K562 (cell line): ENCODE results near the gene SOX6. TPM values are rescaled to one million over a fixed set of nuclear protein-coding genes. Genes with fewer than 3 reads are reported as not detected.

ENCODE experiments used
- BCL6 ChIP-seq: fragments of 250-450 bp; sonication (Bioruptor Pico); IDR thresholded peaks from 2 replicates; pipeline ENCODE4 v1.4.0; 2020
- BCOR ChIP-seq: fragments of 450-650 bp; IDR thresholded peaks from 2 replicates; pipeline ENCODE4 v1.6.1; 2016
- BHLHE40 ChIP-seq: IDR thresholded peaks from 2 replicates; pipeline ENCODE4 v1.6.1; 2011; ENCODE audit warnings: low read length, improper control_type of control experiment
- CREB1 ChIP-seq, 2 experiments: sonication (generic) in 1 of 2; formaldehyde crosslinking in 1 of 2; IDR thresholded peaks; 2 replicates each; pipeline versions ENCODE4 v1.6.1 to v1.8.0; 2012 to 2022; ENCODE audit warnings: inconsistent platforms in 1 of 2, mild to moderate bottlenecking in 1 of 2, missing genetic modification reagents in 1 of 2, moderate library complexity in 1 of 2
- DNMT1 ChIP-seq: fragments of 450-650 bp; IDR thresholded peaks from 2 replicates; pipeline ENCODE4 v1.6.1; 2016; ENCODE audit warnings: antibody characterized with exemption, mild to moderate bottlenecking
- HDAC2 ChIP-seq: fragments of 450-650 bp; IDR thresholded peaks from 2 replicates; pipeline ENCODE4 v1.6.1; 2016; ENCODE audit warnings: mild to moderate bottlenecking
- ID3 ChIP-seq, 2 experiments: fragments of 250-450 bp in 1 of 2; fragments of 450-650 bp in 1 of 2; sonication (Bioruptor Pico) in 1 of 2; IDR thresholded peaks; 2 replicates each; pipeline versions ENCODE4 v1.6.1 to v1.8.0; 2016 to 2021; ENCODE audit warnings: mild to moderate bottlenecking in 2 of 2, moderate library complexity in 2 of 2, missing compliant biosample characterization in 1 of 2, missing genetic modification characterization in 1 of 2
- MGA ChIP-seq: fragments of 450-650 bp; IDR thresholded peaks from 2 replicates; pipeline ENCODE4 v1.6.1; 2016; ENCODE audit warnings: mild to moderate bottlenecking, moderate library complexity
- MTA2 ChIP-seq: fragments of 450-650 bp; IDR thresholded peaks from 2 replicates; pipeline ENCODE4 v1.6.1; 2016; ENCODE audit warnings: low read depth
- NFIX ChIP-seq: fragments of 250-450 bp; sonication (Bioruptor Pico); IDR thresholded peaks from 2 replicates; pipeline ENCODE4 v1.4.0; 2020; ENCODE audit warnings: low read depth, mild to moderate bottlenecking, moderate library complexity
- NR2F6 ChIP-seq: fragments of 450-650 bp; formaldehyde crosslinking; IDR thresholded peaks from 2 replicates; pipeline ENCODE4 v1.4.0; 2020; ENCODE audit warnings: mild to moderate bottlenecking
- POLR2AphosphoS5 ChIP-seq: IDR thresholded peaks from 2 replicates; pipeline ENCODE4 v1.6.1; 2011; ENCODE audit warnings: mild to moderate bottlenecking, low read depth, low read length, moderate library complexity; ENCODE audit not compliant: control insufficient read depth, insufficient read depth
- RAD51 ChIP-seq: fragments of 450-650 bp; IDR thresholded peaks from 2 replicates; pipeline ENCODE4 v1.7.1; 2016; ENCODE audit warnings: low read depth, mild to moderate bottlenecking, borderline replicate concordance
- SMARCA5 ChIP-seq: fragments of 450-650 bp; IDR thresholded peaks from 2 replicates; pipeline ENCODE4 v1.6.1; 2016
- SOX6 ChIP-seq: fragments of 450-650 bp; IDR thresholded peaks from 2 replicates; pipeline ENCODE4 v1.6.1; 2014; ENCODE audit warnings: mild to moderate bottlenecking
- TRIM28 ChIP-seq: fragments of 450-650 bp; IDR thresholded peaks from 2 replicates; pipeline ENCODE4 v1.6.1; 2017
- ZFP30 ChIP-seq: fragments of 250-450 bp; sonication (Bioruptor Pico); IDR thresholded peaks from 2 replicates; pipeline ENCODE4 v1.8.0; 2022; ENCODE audit warnings: moderate library complexity, mild to moderate bottlenecking, inconsistent platforms, borderline replicate concordance
- polyA plus RNA-seq, 8 experiments: library from polyadenylated mRNA; depleted of rRNA in 4 of 8; stranded (reverse) in 5 of 8; unstranded in 3 of 8; fragments of >200 nt; fragmentation: Nextera tagmentation in 2 of 8; fragmentation: Illumina TruSeq in 1 of 8; extraction: Ambion mirVana in 2 of 8; extraction: Trizol in 1 of 8; gene quantifications; 2 replicates each; pipeline versions ENCODE4 v1.2.1 to v1.2.3, GENCODE V29; 2011 to 2014; ENCODE audit warnings: inconsistent platforms in 1 of 8, missing spikeins in 1 of 8
- total RNA-seq, 7 experiments: library from RNA; depleted of rRNA in 6 of 7; stranded (reverse); fragments of >200 nt in 6 of 7; fragmentation: Illumina TruSeq in 2 of 7; extraction: Trizol in 2 of 7; gene quantifications; 2 replicates each; pipeline versions ENCODE4 v1.2.1 to v1.2.3, GENCODE V29; 2011 to 2021; ENCODE audit warnings: low replicate concordance in 1 of 7

Gene SOX6
- total and polyA plus RNA-seq, 9 of the 15 experiments (the other 6 are each of a cell fraction or from before 2014, with no cell fraction given): 0.89 to 8.7 (median 5.7) TPM

GRCh38 chr11:15968461-15969130 lies 387.8 kb downstream of the SOX6 start (continued):
- TF ChIP-seq MGA (0 out of 2 replicates have a peak, but pooled peaks have one; percentile 8), RAD51 (no peak), SMARCA5 (no peak), CREB1 (IDR thresholded peaks at IDR 0.05) (0 out of 2 replicates have a peak, but pooled peaks have one; percentile 6), CREB1 (CRISPR knock-in tag; IDR thresholded peaks at IDR 0.05) (no peak), DNMT1 (no peak), TRIM28 (no peak), BCL6 (no peak), BCOR (no peak), NR2F6 (CRISPR knock-in tag) (no peak), MTA2 (peak; percentile 24; the same call in 1 of the 2 replicates), HDAC2 (no peak; the same call in 1 of the 2 replicates), ZFP30 (CRISPR knock-in tag) (no peak), POLR2AphosphoS5 (no peak), ID3 (CRISPR knock-in tag; IDR thresholded peaks at IDR 0.05) (no peak), ID3 (tag; IDR thresholded peaks at IDR 0.05) (0 out of 2 replicates have a peak, but pooled peaks have one; percentile 25), BHLHE40 (no peak), SOX6 (no peak), NFIX (CRISPR knock-in tag) (no peak)
